GM12892 (cell line): ENCODE data around the gene ARF6.

Experiments used
- POLR2A ChIP-seq: IDR thresholded peaks from 2 replicates; pipeline ENCODE4 v1.6.1; 2011; ENCODE audit warnings: low read depth, low read length, control low read depth
- POLR2AphosphoS5 ChIP-seq: IDR thresholded peaks from 2 replicates; pipeline ENCODE4 v1.6.1; 2011; ENCODE audit warnings: low read depth, low read length, control low read depth
- TAF1 ChIP-seq: IDR thresholded peaks from 2 replicates; pipeline ENCODE4 v1.6.1; 2011; ENCODE audit warnings: low read depth, mild to moderate bottlenecking, control low read depth, low read length, borderline replicate concordance

DNA sequence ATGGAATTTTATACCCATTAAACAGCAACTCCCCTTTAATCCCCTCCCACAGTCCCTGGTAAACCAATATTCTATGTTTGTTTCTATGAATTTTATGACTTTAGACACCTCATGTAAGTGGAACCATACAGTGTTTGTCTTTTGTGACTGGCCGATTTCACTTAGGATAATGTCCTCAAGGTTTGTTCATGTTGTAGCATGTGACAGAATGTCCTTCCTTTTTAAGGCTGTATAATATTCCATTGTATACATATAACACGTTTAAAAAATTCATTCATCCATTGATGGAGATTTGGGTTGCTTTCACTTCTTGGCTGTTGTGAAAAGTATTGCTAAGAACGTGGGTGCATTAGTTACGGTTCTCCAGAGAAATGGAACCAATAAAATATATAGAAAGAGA is 40.2 kb downstream of the ARF6 start:
- TF ChIP-seq POLR2A (no peak), TAF1 (no peak), POLR2AphosphoS5 (no peak)
